ENCODE results near the gene SLC24A3.
A peak's percentile ranks its signal among the peaks of the same experiment; 100 is the strongest.

Gene SLC24A3

GRCh38 chr20:19210391-19211155, 1.9 kb upstream of the SLC24A3 start:
- TF ChIP-seq EZH2 (IDR thresholded peaks at IDR 0.05), result no peak
- no peak for TF ChIP-seq POLR2AphosphoS5 (IDR thresholded peaks at IDR 0.05; ENCODE audit: borderline replicate concordance, low read depth, low read length)
- TF ChIP-seq FOXP2 (optimal IDR thresholded peaks at IDR 0.05; ENCODE audit: control extremely low read depth, extremely low read length, insufficient read depth), result no peak
- no peaks in the 10 kb centered on the region for H3K36me3 ChIP-seq (ENCODE audit: insufficient read depth, low read length)
- H3K9ac ChIP-seq (ENCODE audit: insufficient read length), result peak overlapping the region; percentile 3
- peak overlapping the region; percentile 89 for H3K27ac ChIP-seq
- no peaks in the 10 kb centered on the region for H3K9me3 ChIP-seq (ENCODE audit: low read depth, low read length)
- DNase-seq (ENCODE audit: low read depth, low spot score), result peak; percentile 83
- H3K4me3 ChIP-seq, result peak overlapping the region; percentile 95

GRCh38 chr20:19211252-19211651, 1.2 kb upstream of the SLC24A3 start:
- Histone ChIP-seq H3K36me3 (ENCODE audit: insufficient read depth, low read length) (no peaks in the 10 kb centered on the region), H3K9ac (ENCODE audit: insufficient read length) (no peak overlapping the region), H3K4me3 (peak overlapping the region; percentile 95)

GRCh38 chr20:19211661-19212468, 577 bp upstream of the SLC24A3 start:
- H3K9me3 ChIP-seq (ENCODE audit: low read depth, low read length), result no peaks in the 10 kb centered on the region
- DNase-seq (ENCODE audit: low read depth, low spot score), result no peak
- H3K4me3 ChIP-seq, result peak overlapping the region; percentile 95
- H3K27ac ChIP-seq, result no peak overlapping the region
- H3K36me3 ChIP-seq (ENCODE audit: insufficient read depth, low read length), result no peaks in the 10 kb centered on the region; the same call in 1 of the 2 replicates
- TF ChIP-seq POLR2AphosphoS5 (IDR thresholded peaks at IDR 0.05; ENCODE audit: borderline replicate concordance, low read depth, low read length) (peak; percentile 20; the same call in 1 of the 2 replicates), FOXP2 (optimal IDR thresholded peaks at IDR 0.05; ENCODE audit: control extremely low read depth, extremely low read length, insufficient read depth) (no peak)
- peak overlapping the region; percentile 75 for H3K9ac ChIP-seq (ENCODE audit: insufficient read length)

More at GRCh38 chr20:19211252-19211651, 1.2 kb upstream of the SLC24A3 start:
- TF ChIP-seq EZH2 (IDR thresholded peaks at IDR 0.05), result no peak
- no peak for TF ChIP-seq POLR2AphosphoS5 (IDR thresholded peaks at IDR 0.05; ENCODE audit: borderline replicate concordance, low read depth, low read length)
- no peak for TF ChIP-seq FOXP2 (optimal IDR thresholded peaks at IDR 0.05; ENCODE audit: control extremely low read depth, extremely low read length, insufficient read depth)
- Histone ChIP-seq H3K27ac (peak overlapping the region; percentile 89), H3K9me3 (ENCODE audit: low read depth, low read length) (no peaks in the 10 kb centered on the region)
- no peak for DNase-seq (ENCODE audit: low read depth, low spot score)

GRCh38 chr20:19212821-19213502, 520 bp downstream of the SLC24A3 start:
- H3K4me3 ChIP-seq, result peak overlapping the region; percentile 95
- H3K27ac ChIP-seq, result peak overlapping the region; percentile 69
- H3K9me3 ChIP-seq (ENCODE audit: low read depth, low read length), result no peaks in the 10 kb centered on the region
- H3K36me3 ChIP-seq (ENCODE audit: insufficient read depth, low read length), result no peaks in the 10 kb centered on the region; the same call in 1 of the 2 replicates
- H3K9ac ChIP-seq (ENCODE audit: insufficient read length), result peak overlapping the region; percentile 85
- TF ChIP-seq EZH2 (IDR thresholded peaks at IDR 0.05) (no peak), POLR2AphosphoS5 (IDR thresholded peaks at IDR 0.05; ENCODE audit: borderline replicate concordance, low read depth, low read length) (no peak), FOXP2 (optimal IDR thresholded peaks at IDR 0.05; ENCODE audit: control extremely low read depth, extremely low read length, insufficient read depth) (no peak)
- DNase-seq (ENCODE audit: low read depth, low spot score), result no peak

- Histone ChIP-seq H3K9me3 (ENCODE audit: low read depth, low read length) (no peaks in the 10 kb centered on the region), H3K4me3 (peak overlapping the region; percentile 95), H3K9ac (ENCODE audit: insufficient read length) (peak overlapping the region; percentile 85), H3K27ac (peak overlapping the region; percentile 69; the same call in 1 of the 2 replicates), H3K36me3 (ENCODE audit: insufficient read depth, low read length) (no peaks in the 10 kb centered on the region; the same call in 1 of the 2 replicates)
- TF ChIP-seq FOXP2 (optimal IDR thresholded peaks at IDR 0.05; ENCODE audit: control extremely low read depth, extremely low read length, insufficient read depth) (no peak), POLR2AphosphoS5 (IDR thresholded peaks at IDR 0.05; ENCODE audit: borderline replicate concordance, low read depth, low read length) (no peak), EZH2 (IDR thresholded peaks at IDR 0.05) (no peak)
- DNase-seq (ENCODE audit: low read depth, low spot score), result no peak
These were observed 1.6 kb downstream of the SLC24A3 start for GRCh38 chr20:19213946-19214490.

DNA sequence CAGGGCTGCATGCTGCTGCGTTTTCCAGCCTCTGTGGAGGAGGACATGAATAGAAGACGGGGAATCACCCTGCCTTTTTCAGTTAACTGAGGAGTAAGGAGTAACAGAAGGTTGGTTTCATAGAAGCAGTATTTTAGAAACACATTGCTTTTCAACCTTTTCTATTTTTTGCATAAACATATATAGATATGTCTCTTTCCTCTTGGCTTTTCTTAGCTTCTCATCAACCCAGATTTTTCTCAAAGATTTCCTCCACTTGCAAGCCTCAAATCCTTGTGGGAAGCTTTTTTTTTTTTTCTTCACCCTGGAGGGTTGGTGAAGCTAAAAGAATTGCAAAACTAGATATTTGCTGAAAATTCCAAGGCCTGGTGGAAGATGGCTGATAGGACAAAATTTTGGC, 6.0 kb downstream of the SLC24A3 start:
- no peak for DNase-seq (ENCODE audit: low read depth, low spot score)
- no peak for TF ChIP-seq FOXP2 (optimal IDR thresholded peaks at IDR 0.05; ENCODE audit: control extremely low read depth, extremely low read length, insufficient read depth)
- no peak for TF ChIP-seq POLR2AphosphoS5 (IDR thresholded peaks at IDR 0.05; ENCODE audit: borderline replicate concordance, low read depth, low read length)
- no peak for TF ChIP-seq EZH2 (IDR thresholded peaks at IDR 0.05)
- Histone ChIP-seq H3K27ac (peak overlapping the region; percentile 47), H3K4me3 (0 out of 2 replicates have a peak overlapping the region, but pooled peaks have one; percentile 14), H3K9me3 (ENCODE audit: low read depth, low read length) (no peaks in the 10 kb centered on the region), H3K9ac (ENCODE audit: insufficient read length) (peak overlapping the region; percentile 11), H3K36me3 (ENCODE audit: insufficient read depth, low read length) (no peaks in the 10 kb centered on the region; the same call in 1 of the 2 replicates)

DNA sequence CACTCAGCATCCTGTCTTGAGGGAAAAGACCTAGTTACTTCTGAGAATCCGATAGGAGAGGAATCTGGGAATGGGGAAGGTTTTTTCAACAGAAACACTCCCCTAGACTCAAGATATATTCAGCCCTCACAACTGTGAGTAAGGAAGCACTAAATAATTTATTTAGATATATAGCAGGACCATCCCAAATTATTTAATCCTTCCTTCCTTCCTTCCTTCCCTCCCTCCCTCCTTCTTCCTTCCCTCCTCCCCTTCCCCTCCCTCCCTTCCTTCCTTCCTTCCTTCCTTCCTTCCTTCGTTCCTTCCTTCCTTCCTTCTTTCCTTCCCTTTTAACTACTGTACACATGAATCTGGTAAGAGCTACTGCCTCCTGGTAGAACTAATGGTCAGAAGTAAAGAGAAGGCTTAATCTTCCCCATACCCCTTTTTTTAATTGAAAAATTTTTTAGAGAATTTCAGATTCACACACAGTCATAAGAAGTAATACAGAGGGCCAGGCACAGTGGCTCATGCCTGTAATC, 10.1 kb downstream of the SLC24A3 start:
- peak overlapping the region; percentile 76 for H3K4me3 ChIP-seq
- H3K27ac ChIP-seq, result peak overlapping the region; percentile 100
- peak; percentile 96 for DNase-seq (ENCODE audit: low read depth, low spot score)

More for the DNA sequence above, 10.1 kb downstream of the SLC24A3 start:
- TF ChIP-seq EZH2 (IDR thresholded peaks at IDR 0.05), result no peak
- no peak for TF ChIP-seq FOXP2 (optimal IDR thresholded peaks at IDR 0.05; ENCODE audit: control extremely low read depth, extremely low read length, insufficient read depth)
- TF ChIP-seq POLR2AphosphoS5 (IDR thresholded peaks at IDR 0.05; ENCODE audit: borderline replicate concordance, low read depth, low read length), result peak; percentile 66; the same call in 1 of the 2 replicates
- H3K9me3 ChIP-seq (ENCODE audit: low read depth, low read length), result peaks cover 14% of the 10 kb centered on the region; the same call in 1 of the 2 replicates
- peak overlapping the region; percentile 87 for H3K9ac ChIP-seq (ENCODE audit: insufficient read length)
- peaks cover 33% of the 10 kb centered on the region for H3K36me3 ChIP-seq (ENCODE audit: insufficient read depth, low read length)
